ENCODE data around the gene ZC3H13.

ZC3H13 gene

GRCh38 chr13:46058268-46058667 lies 5.7 kb upstream of the ZC3H13 start:
- DNase-seq (ENCODE audit: low read depth), result no peak

- no peak for DNase-seq (ENCODE audit: low read depth)
These were observed 4.9 kb upstream of the ZC3H13 start for GRCh38 chr13:46057256-46058015.

- DNase-seq (ENCODE audit: low read depth), result no peak
These were observed 841 bp upstream of the ZC3H13 start for GRCh38 chr13:46053162-46054012.

GRCh38 chr13:46051968-46052318 lies 603 bp downstream of the ZC3H13 start:
- no peak for DNase-seq (ENCODE audit: low read depth)

GRCh38 chr13:46050771-46051170 lies 1.8 kb downstream of the ZC3H13 start:
- DNase-seq (ENCODE audit: low read depth), result no peak

- DNase-seq (ENCODE audit: low read depth), result no peak
These were observed 7.1 kb downstream of the ZC3H13 start for GRCh38 chr13:46045424-46045823.

GRCh38 chr13:46043647-46044046 lies 8.9 kb downstream of the ZC3H13 start:
- no peak for DNase-seq (ENCODE audit: low read depth)

GRCh38 chr13:46041419-46041839 lies 11.1 kb downstream of the ZC3H13 start:
- no peak for DNase-seq (ENCODE audit: low read depth)

GRCh38 chr13:46040763-46041162 lies 11.8 kb downstream of the ZC3H13 start:
- DNase-seq (ENCODE audit: low read depth), result no peak

- no peak for DNase-seq (ENCODE audit: low read depth)
These were observed 12.9 kb downstream of the ZC3H13 start for GRCh38 chr13:46039411-46040182.

GRCh38 chr13:46038296-46038695 lies 14.2 kb downstream of the ZC3H13 start:
- DNase-seq (ENCODE audit: low read depth), result no peak

GRCh38 chr13:46035066-46035465 lies 17.5 kb downstream of the ZC3H13 start:
- no peak for DNase-seq (ENCODE audit: low read depth)

GRCh38 chr13:46032341-46032740 lies 20.2 kb downstream of the ZC3H13 start:
- DNase-seq (ENCODE audit: low read depth), result no peak

- DNase-seq (ENCODE audit: low read depth), result no peak
These were observed 20.8 kb downstream of the ZC3H13 start for GRCh38 chr13:46031581-46032263.

- DNase-seq (ENCODE audit: low read depth), result no peak
These were observed 27.4 kb downstream of the ZC3H13 start for GRCh38 chr13:46025157-46025556.

GRCh38 chr13:46022481-46022880 lies 30.1 kb downstream of the ZC3H13 start:
- no peak for DNase-seq (ENCODE audit: low read depth)

GRCh38 chr13:46016216-46016615 lies 36.3 kb downstream of the ZC3H13 start:
- no peak for DNase-seq (ENCODE audit: low read depth)

GRCh38 chr13:46015366-46015765 lies 37.2 kb downstream of the ZC3H13 start:
- DNase-seq (ENCODE audit: low read depth), result no peak

- no peak for DNase-seq (ENCODE audit: low read depth)
These were observed 40.1 kb downstream of the ZC3H13 start for GRCh38 chr13:46012404-46012803.

- no peak for DNase-seq (ENCODE audit: low read depth)
These were observed 42.4 kb downstream of the ZC3H13 start for GRCh38 chr13:46010148-46010547.

GRCh38 chr13:46008631-46009030 lies 43.9 kb downstream of the ZC3H13 start:
- DNase-seq (ENCODE audit: low read depth), result no peak

Data from HS-27A (cell line).